ENCODE results near the gene CLDN3.

DNA sequence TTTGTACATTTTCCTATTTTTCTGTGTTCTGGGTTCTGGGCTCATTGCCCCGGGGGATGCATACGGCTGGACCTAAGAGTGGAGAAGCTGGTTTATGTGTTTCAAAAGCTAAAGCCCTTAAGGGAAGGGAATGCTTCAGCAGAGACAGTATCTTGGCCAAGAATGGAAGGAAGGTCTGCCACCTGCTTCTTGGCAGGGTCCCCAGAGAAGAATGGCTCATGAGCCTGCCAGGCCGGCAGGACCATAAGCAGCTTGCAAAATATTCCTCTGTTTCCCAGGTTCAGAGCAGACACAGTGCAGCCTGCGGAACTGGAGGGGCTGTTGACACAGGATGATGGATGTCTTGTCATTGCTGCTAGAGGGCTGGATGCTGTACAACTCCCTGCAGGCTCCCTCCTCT is 23.7 kb downstream of the CLDN3 start:
- no peak for TF ChIP-seq EP300 (IDR thresholded peaks at IDR 0.05)
- TF ChIP-seq POLR2A (IDR thresholded peaks at IDR 0.05) = no peak
- TF ChIP-seq, protein P1, sequence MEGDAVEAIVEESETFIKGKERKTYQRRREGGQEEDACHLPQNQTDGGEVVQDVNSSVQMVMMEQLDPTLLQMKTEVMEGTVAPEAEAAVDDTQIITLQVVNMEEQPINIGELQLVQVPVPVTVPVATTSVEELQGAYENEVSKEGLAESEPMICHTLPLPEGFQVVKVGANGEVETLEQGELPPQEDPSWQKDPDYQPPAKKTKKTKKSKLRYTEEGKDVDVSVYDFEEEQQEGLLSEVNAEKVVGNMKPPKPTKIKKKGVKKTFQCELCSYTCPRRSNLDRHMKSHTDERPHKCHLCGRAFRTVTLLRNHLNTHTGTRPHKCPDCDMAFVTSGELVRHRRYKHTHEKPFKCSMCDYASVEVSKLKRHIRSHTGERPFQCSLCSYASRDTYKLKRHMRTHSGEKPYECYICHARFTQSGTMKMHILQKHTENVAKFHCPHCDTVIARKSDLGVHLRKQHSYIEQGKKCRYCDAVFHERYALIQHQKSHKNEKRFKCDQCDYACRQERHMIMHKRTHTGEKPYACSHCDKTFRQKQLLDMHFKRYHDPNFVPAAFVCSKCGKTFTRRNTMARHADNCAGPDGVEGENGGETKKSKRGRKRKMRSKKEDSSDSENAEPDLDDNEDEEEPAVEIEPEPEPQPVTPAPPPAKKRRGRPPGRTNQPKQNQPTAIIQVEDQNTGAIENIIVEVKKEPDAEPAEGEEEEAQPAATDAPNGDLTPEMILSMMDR (IDR thresholded peaks at IDR 0.05) = no peak

Measured in ovary (tissue), 3 donors.